GM18951 (cell line): Measurements from ENCODE around the gene XPR1.

Source experiments
- POLR2A ChIP-seq: IDR thresholded peaks from 4 replicates; pipeline ENCODE4 v1.6.1; 2011; ENCODE audit warnings: mild to moderate bottlenecking; ENCODE audit not compliant: insufficient read length, insufficient read depth; ENCODE audit errors: extremely low read depth
- in situ Hi-C: fragments of 300-500 bp; cut with MboI; formaldehyde crosslinking; loops from one replicate; pipeline ENCODE4 v1.12.0; 2022; ENCODE audit warnings: low sequenced_read_pairs, mixed read lengths, inconsistent platforms; ENCODE audit not compliant: unreplicated experiment

XPR1 gene

GRCh38 chr1:180623579-180624347, 8.1 kb upstream of the XPR1 start:
- TF ChIP-seq POLR2A = no peak
- in situ Hi-C loops = no loop called here

- in situ Hi-C loops = no loop called here
- no peak for TF ChIP-seq POLR2A
Measured at GRCh38 chr1:180626711-180627110, 5.1 kb upstream of the XPR1 start.

GRCh38 chr1:180627411-180627810, 4.4 kb upstream of the XPR1 start:
- in situ Hi-C loops = no loop called here
- no peak for TF ChIP-seq POLR2A

GRCh38 chr1:180628646-180629045, 3.2 kb upstream of the XPR1 start:
- in situ Hi-C loops = no loop called here

GRCh38 chr1:180630408-180631193, 1.2 kb upstream of the XPR1 start:
- TF ChIP-seq POLR2A = no peak
- in situ Hi-C loops = no loop called here

More at GRCh38 chr1:180628646-180629045, 3.2 kb upstream of the XPR1 start:
- no peak for TF ChIP-seq POLR2A

GRCh38 chr1:180631194-180631765, 542 bp upstream of the XPR1 start:
- TF ChIP-seq POLR2A = no peak
- in situ Hi-C loops = no loop called here

- TF ChIP-seq POLR2A = no peak
- in situ Hi-C loops = no loop called here
Measured at GRCh38 chr1:180632326-180633056, 669 bp downstream of the XPR1 start.

GRCh38 chr1:180633057-180634056, 1.5 kb downstream of the XPR1 start:
- no peak for TF ChIP-seq POLR2A
- in situ Hi-C loops = no loop called here

GRCh38 chr1:180636138-180636537, 4.3 kb downstream of the XPR1 start:
- no peak for TF ChIP-seq POLR2A
- in situ Hi-C loops = no loop called here

GRCh38 chr1:180639871-180640270, 8.0 kb downstream of the XPR1 start:
- in situ Hi-C loops = no loop called here

GRCh38 chr1:180640531-180640949, 8.7 kb downstream of the XPR1 start:
- in situ Hi-C loops = no loop called here
- TF ChIP-seq POLR2A = no peak

More at GRCh38 chr1:180639871-180640270, 8.0 kb downstream of the XPR1 start:
- TF ChIP-seq POLR2A = no peak

- in situ Hi-C loops = no loop called here
- TF ChIP-seq POLR2A = no peak
Measured at GRCh38 chr1:180641662-180642061, 9.8 kb downstream of the XPR1 start.
